ENCODE measurements around the gene SPAG16.
"Not testable (repeated sequence)": the region's sequence is repeated elsewhere in the genome, so short reads cannot be mapped to it uniquely, and the experiment has no call there.

The SPAG16 gene

GRCh38 chr2:213336253-213336770 lies 52.0 kb downstream of the SPAG16 start:
- Histone ChIP-seq H3K4me1 (no peaks in the 10 kb centered on the region), H3K27me3 (no peaks in the 10 kb centered on the region), H3K4me3 (no peak overlapping the region), H3K36me3 (peaks cover 0 to 2% (median under 1%) of the 10 kb centered on the region in 3 donors), H3K27ac (no peak overlapping the region), H3K9me3 (peaks cover 6 to 73% (median 47%) of the 10 kb centered on the region in 3 donors)
- DNase-seq: no peak
- TF ChIP-seq CTCF (IDR thresholded peaks at IDR 0.05): no peak
- intact Hi-C loops (cut with DNase I; ENCODE audit: low total_unique reads): no loop called here

GRCh38 chr2:213353419-213353818 lies 69.2 kb downstream of the SPAG16 start:
- H3K36me3 ChIP-seq: peaks cover 0 to 9% (median 5%) of the 10 kb centered on the region in 3 donors
- no peak overlapping the region for H3K27ac ChIP-seq
- no peak overlapping the region for H3K4me3 ChIP-seq
- no peak for DNase-seq
- no peaks in the 10 kb centered on the region for H3K27me3 ChIP-seq
- intact Hi-C loops (cut with DNase I; ENCODE audit: low total_unique reads): no loop called here
- no peaks in the 10 kb centered on the region for H3K4me1 ChIP-seq
- no peak for TF ChIP-seq CTCF (IDR thresholded peaks at IDR 0.05)
- H3K9me3 ChIP-seq: peaks cover 0 to 5% (median 4%) of the 10 kb centered on the region in 3 donors

- Histone ChIP-seq H3K4me3 (no peak overlapping the region), H3K27me3 (no peaks in the 10 kb centered on the region), H3K4me1 (no peaks in the 10 kb centered on the region), H3K9me3 (no peaks in the 10 kb centered on the region), H3K36me3 (no peaks in the 10 kb centered on the region), H3K27ac (no peak overlapping the region)
- TF ChIP-seq CTCF (IDR thresholded peaks at IDR 0.05): no peak
- intact Hi-C loops (cut with DNase I; ENCODE audit: low total_unique reads): no loop called here
- DNase-seq: no peak
Observed at GRCh38 chr2:213376644-213377043, 92.4 kb downstream of the SPAG16 start.

GRCh38 chr2:213407027-213407426 lies 122.8 kb downstream of the SPAG16 start:
- H3K4me3 ChIP-seq; DNase-seq; H3K9me3 ChIP-seq; intact Hi-C loops (cut with DNase I; ENCODE audit: low total_unique reads); H3K27ac ChIP-seq; H3K36me3 ChIP-seq; H3K4me1 ChIP-seq; H3K27me3 ChIP-seq: not testable (repeated sequence)

GRCh38 chr2:213408426-213409070 lies 124.3 kb downstream of the SPAG16 start:
- H3K4me3 ChIP-seq; H3K36me3 ChIP-seq; H3K4me1 ChIP-seq; H3K9me3 ChIP-seq; H3K27me3 ChIP-seq; DNase-seq; intact Hi-C loops (cut with DNase I; ENCODE audit: low total_unique reads); H3K27ac ChIP-seq: not testable (repeated sequence)

- intact Hi-C loops (cut with DNase I; ENCODE audit: low total_unique reads): not testable (repeated sequence)
Observed at GRCh38 chr2:213410687-213411086, 126.4 kb downstream of the SPAG16 start.

DNA sequence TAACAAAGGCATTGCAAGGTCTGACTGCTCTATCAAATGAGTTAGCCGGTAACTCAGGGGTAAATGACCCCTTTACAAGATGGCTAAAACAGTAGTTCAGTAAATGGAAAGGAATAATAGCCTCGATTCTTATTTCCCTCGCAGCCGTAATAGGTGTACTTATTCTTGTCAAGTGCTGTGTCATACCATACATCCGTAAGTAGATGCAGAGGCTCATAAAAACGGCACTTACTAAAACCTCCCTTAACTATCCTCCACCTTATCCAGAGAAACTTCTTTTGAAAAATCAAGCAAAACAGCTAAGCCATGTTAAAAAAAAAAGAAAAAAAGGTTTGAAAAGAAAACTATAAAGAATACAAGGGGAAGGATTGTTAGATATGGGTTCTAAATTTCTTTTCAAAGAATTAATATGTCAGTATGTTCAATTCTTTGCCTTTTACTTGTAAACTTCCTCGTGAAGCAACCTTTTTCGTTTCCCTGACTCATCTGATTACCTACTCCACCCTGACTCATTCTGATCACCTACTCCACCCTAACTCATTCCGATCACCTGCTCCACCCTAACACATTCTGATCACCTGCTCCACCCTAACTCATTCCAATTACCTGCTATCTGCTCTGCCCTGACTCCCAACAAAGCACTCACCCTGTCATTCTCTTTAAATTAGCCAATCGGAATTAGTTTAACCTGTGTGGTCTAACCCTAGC lies 127.5 kb downstream of the SPAG16 start:
- TF ChIP-seq CTCF (IDR thresholded peaks at IDR 0.05): no peak
- H3K9me3 ChIP-seq: no peaks in the 10 kb centered on the region
- intact Hi-C loops (cut with DNase I; ENCODE audit: low total_unique reads): no loop called here

More at GRCh38 chr2:213410687-213411086, 126.4 kb downstream of the SPAG16 start:
- H3K9me3 ChIP-seq, H3K4me3 ChIP-seq, H3K36me3 ChIP-seq, H3K27ac ChIP-seq, H3K4me1 ChIP-seq, H3K27me3 ChIP-seq, DNase-seq: not testable (repeated sequence)

More for the DNA sequence above, 127.5 kb downstream of the SPAG16 start:
- Histone ChIP-seq H3K4me1 (no peaks in the 10 kb centered on the region), H3K27ac (no peak overlapping the region), H3K27me3 (no peaks in the 10 kb centered on the region), H3K4me3 (no peak overlapping the region), H3K36me3 (no peaks in the 10 kb centered on the region)
- no peak for DNase-seq

Measured in tibial artery (tissue), 4 donors.